H1 (cell line): Measurements from ENCODE around the gene SPSB3. TPM values are rescaled to one million over a fixed set of nuclear protein-coding genes. Genes with fewer than 3 reads are reported as not detected.

ENCODE experiments used
- CTCF ChIA-PET: fragments of 300-600 bp; sonication (Branson Sonifier 250); formaldehyde crosslinking; loops from one replicate; lab custom pipeline; 2021; ENCODE audit not compliant: partially characterized antibody; lab: Charles Lee
- POLR2A ChIA-PET: fragments of 300-600 bp; sonication (Branson Sonifier 250); formaldehyde crosslinking; loops from one replicate; lab custom pipeline; 2021; ENCODE audit warnings: inconsistent platforms; ENCODE audit not compliant: partially characterized antibody; lab: Charles Lee
- DNase-seq, 2 experiments: peaks; one replicate each; pipeline versions ENCODE4 v3.0.0 to v3.0.0-alpha.2; 2010 to 2022; ENCODE audit warnings: low spot score in 2 of 2, low read depth in 1 of 2, mixed read lengths in 1 of 2
- FAIRE-seq: peaks from 2 replicates; lab custom pipeline; 2011; peaks lifted over from hg19 to GRCh38; lab: Jason Lieb, UNC
- H2AFZ ChIP-seq: 2 replicates; pipeline ENCODE4 v1.8.1; 2012; ENCODE audit warnings: low read length, inconsistent platforms
- H2AK5ac ChIP-seq: 2 replicates; pipeline ENCODE4 v1.6.1; 2013; ENCODE audit warnings: low read depth, low read length
- H2BK120ac ChIP-seq: replicated peaks from 2 replicates; pipeline ENCODE3; 2013; ENCODE audit warnings: low read depth, low read length, inconsistent platforms
- H2BK12ac ChIP-seq: 2 replicates; pipeline ENCODE4 v1.6.1; 2013; ENCODE audit warnings: low read depth, low read length
- H2BK15ac ChIP-seq: 2 replicates; pipeline ENCODE4 v1.6.1; 2013; ENCODE audit warnings: low read length
- H2BK20ac ChIP-seq: 2 replicates; pipeline ENCODE4 v1.6.1; 2013; ENCODE audit warnings: low read length
- H2BK5ac ChIP-seq: 2 replicates; pipeline ENCODE4 v1.6.1; 2013; ENCODE audit warnings: low read depth, low read length
- H3K14ac ChIP-seq: 2 replicates; pipeline ENCODE4 v1.6.1; 2013; ENCODE audit warnings: inconsistent platforms; ENCODE audit not compliant: insufficient read length
- H3K18ac ChIP-seq: 2 replicates; pipeline ENCODE4 v1.6.1; 2013; ENCODE audit warnings: low read length; ENCODE audit errors: extremely low read depth
- H3K23ac ChIP-seq: 2 replicates; pipeline ENCODE4 v1.6.1; 2013; ENCODE audit warnings: inconsistent platforms; ENCODE audit not compliant: insufficient read length
- H3K23me2 ChIP-seq: 2 replicates; pipeline ENCODE4 v1.6.1; 2013; ENCODE audit warnings: low read depth, low read length
- H3K27ac ChIP-seq: 2 replicates; pipeline ENCODE4 v1.6.1; 2011; ENCODE audit warnings: low read depth, low read length, inconsistent platforms
- H3K27me3 ChIP-seq, 4 experiments: replicated peaks in 1 of 4; 1 replicate in 1 of 4; 2 replicates in 3 of 4; pipeline versions ENCODE4 v1.6.1 to v1.8.1; 2011 to 2013; ENCODE audit warnings: low read length in 3 of 4, mild to moderate bottlenecking in 3 of 4, inconsistent platforms in 2 of 4, mixed read lengths in 2 of 4, moderate library complexity in 1 of 4; ENCODE audit not compliant: control insufficient read depth in 3 of 4, insufficient read depth in 3 of 4; ENCODE audit errors: extremely low read depth in 1 of 4
- H3K36me3 ChIP-seq, 4 experiments: 2 replicates each; pipeline versions ENCODE4 v1.6.1 to v1.8.1; 2011 to 2013; ENCODE audit warnings: mild to moderate bottlenecking in 4 of 4, low read length in 3 of 4, moderate library complexity in 2 of 4, control low read depth in 1 of 4, inconsistent platforms in 1 of 4; ENCODE audit not compliant: insufficient read depth in 4 of 4, control insufficient read depth in 2 of 4
- H3K4ac ChIP-seq: replicated peaks from 2 replicates; pipeline ENCODE3; 2013; ENCODE audit warnings: low read length, low read depth, mixed read lengths, inconsistent platforms; ENCODE audit not compliant: insufficient read length
- H3K4me1 ChIP-seq, 4 experiments: replicated peaks in 1 of 4; 1 replicate in 1 of 4; 2 replicates in 3 of 4; pipeline versions ENCODE4 v1.6.1 to v1.8.1; 2011 to 2013; ENCODE audit warnings: low read length in 3 of 4, inconsistent platforms in 2 of 4, mixed read lengths in 1 of 4; ENCODE audit not compliant: insufficient read depth in 4 of 4, control insufficient read depth in 3 of 4
- H3K4me2 ChIP-seq, 2 experiments: 2 replicates each; pipeline versions ENCODE4 v1.6.1 to v1.8.1; 2011 to 2013; ENCODE audit warnings: low read depth in 2 of 2, low read length in 2 of 2, control low read depth in 1 of 2, inconsistent platforms in 1 of 2, mild to moderate bottlenecking in 1 of 2; ENCODE audit not compliant: insufficient read depth in 1 of 2
- H3K4me3 ChIP-seq, 4 experiments: fragments of 200-600, 300-600 bp in 1 of 4; sonication (generic), shearing (Covaris generic), sonication (Bioruptor Twin) in 1 of 4; 2 replicates each; pipeline versions ENCODE4 v1.5.1 to v1.8.1; 2011 to 2016; ENCODE audit warnings: low read length in 4 of 4, low read depth in 3 of 4, control low read depth in 2 of 4, inconsistent platforms in 2 of 4, mild to moderate bottlenecking in 2 of 4, mixed read lengths in 1 of 4, moderate library complexity in 1 of 4; ENCODE audit not compliant: insufficient read depth in 2 of 4; ENCODE audit errors: extremely low read depth in 1 of 4
- H3K56ac ChIP-seq: replicated peaks from 2 replicates; pipeline ENCODE3; 2013; ENCODE audit warnings: low read depth, mild to moderate bottlenecking, mixed read lengths, low read length, inconsistent platforms; ENCODE audit not compliant: insufficient read length
- H3K79me1 ChIP-seq: 2 replicates; pipeline ENCODE4 v1.6.1; 2013; ENCODE audit warnings: low read depth, low read length, control low read depth
- H3K79me2 ChIP-seq, 2 experiments: 2 replicates each; pipeline versions ENCODE4 v1.6.1 to v1.8.1; 2012 to 2013; ENCODE audit warnings: low read length in 2 of 2, mild to moderate bottlenecking in 2 of 2, inconsistent platforms in 1 of 2; ENCODE audit not compliant: insufficient read depth in 2 of 2, control insufficient read depth in 1 of 2
- H3K9ac ChIP-seq, 4 experiments: replicated peaks in 1 of 4; 1 replicate in 1 of 4; 2 replicates in 3 of 4; pipeline versions ENCODE4 v1.6.1 to v1.8.1; 2011 to 2013; ENCODE audit warnings: low read depth in 3 of 4, low read length in 3 of 4, control low read depth in 2 of 4, mild to moderate bottlenecking in 2 of 4, moderate library complexity in 2 of 4, inconsistent platforms in 1 of 4; ENCODE audit errors: extremely low read depth in 1 of 4
- H3K9me3 ChIP-seq, 2 experiments: 2 replicates each; pipeline versions ENCODE4 v1.6.1 to v1.8.1; 2012 to 2013; ENCODE audit warnings: mild to moderate bottlenecking in 2 of 2, moderate library complexity in 2 of 2, control low read depth in 1 of 2, inconsistent platforms in 1 of 2, low read depth in 1 of 2, low read length in 1 of 2, mixed read lengths in 1 of 2; ENCODE audit not compliant: insufficient read depth in 2 of 2
- H4K20me1 ChIP-seq, 2 experiments: replicated peaks in 1 of 2; 2 replicates each; pipeline versions ENCODE3 to v1.8.1; 2011 to 2013; ENCODE audit warnings: inconsistent platforms in 2 of 2, low read length in 2 of 2, mild to moderate bottlenecking in 1 of 2; ENCODE audit not compliant: insufficient read depth in 2 of 2, control insufficient read depth in 1 of 2
- H4K5ac ChIP-seq: 2 replicates; pipeline ENCODE4 v1.6.1; 2013; ENCODE audit warnings: low read length, low read depth, mixed read lengths, inconsistent platforms; ENCODE audit not compliant: insufficient read length
- H4K8ac ChIP-seq: 2 replicates; pipeline ENCODE4 v1.8.0; 2013; ENCODE audit warnings: mild to moderate bottlenecking, moderate library complexity, low read length, inconsistent platforms; ENCODE audit not compliant: insufficient read depth; ENCODE audit errors: extremely low read depth
- H4K91ac ChIP-seq: replicated peaks from 2 replicates; pipeline ENCODE3; 2013; ENCODE audit warnings: low read length, mixed read lengths, inconsistent platforms; ENCODE audit not compliant: insufficient read length
- CBX8 ChIP-seq: fragments of 300-800, 300-1000 bp; sonication (generic); IDR thresholded peaks from 2 replicates; pipeline ENCODE4 v1.7.1; 2016; ENCODE audit warnings: low read depth, low read length, borderline replicate concordance
- CHD2 ChIP-seq: IDR thresholded peaks from 2 replicates; pipeline ENCODE4 v1.6.1; 2012; ENCODE audit warnings: low read length, improper control_type of control experiment
- CREB1 ChIP-seq: IDR thresholded peaks from 2 replicates; pipeline ENCODE4 v1.6.1; 2012; ENCODE audit warnings: inconsistent platforms
- EP300 ChIP-seq, 2 experiments: IDR thresholded peaks; 1 replicate in 1 of 2; 2 replicates in 1 of 2; pipeline ENCODE4 v1.6.1; 2011 to 2012; ENCODE audit warnings: low read depth in 2 of 2, low read length in 2 of 2, mild to moderate bottlenecking in 2 of 2, borderline replicate concordance in 1 of 2, inconsistent platforms in 1 of 2, moderate library complexity in 1 of 2
- NRF1 ChIP-seq: IDR thresholded peaks from 2 replicates; pipeline ENCODE4 v1.6.1; 2011; ENCODE audit warnings: mild to moderate bottlenecking, low read depth, low read length, improper control_type of control experiment
- RNF2 ChIP-seq: fragments of 200-900, 300-1000 bp; sonication (generic); IDR thresholded peaks from 2 replicates; pipeline ENCODE4 v1.7.1; 2016; ENCODE audit warnings: borderline replicate concordance, low read depth, mild to moderate bottlenecking, antibody characterized with exemption, low read length; ENCODE audit not compliant: poor library complexity, severe bottlenecking; ENCODE audit errors: missing control alignments
- SIX5 ChIP-seq: IDR thresholded peaks from 2 replicates; pipeline ENCODE4 v1.6.1; 2011; ENCODE audit warnings: mild to moderate bottlenecking, low read depth, low read length
- SP2 ChIP-seq: IDR thresholded peaks from 2 replicates; pipeline ENCODE4 v1.6.1; 2012; ENCODE audit warnings: mild to moderate bottlenecking, low read length, inconsistent platforms
- USF2 ChIP-seq: IDR thresholded peaks from 2 replicates; pipeline ENCODE4 v1.6.1; 2011; ENCODE audit warnings: low read length, improper control_type of control experiment
- ZNF274 ChIP-seq: IDR thresholded peaks from 2 replicates; pipeline ENCODE4 v1.7.0; 2012; ENCODE audit warnings: low read length, borderline replicate concordance; ENCODE audit errors: extremely low read depth
- WGBS, 2 experiments: shearing (Covaris generic) in 1 of 2; methylation state at CpG; one replicate each; pipeline versions ENCODE4 v1.1.6 to v1.1.7; 2013 to 2015; ENCODE audit warnings: low lambda C conversion rate in 2 of 2, mixed read lengths in 2 of 2, inconsistent platforms in 1 of 2, low coverage in 1 of 2, missing lambda C conversion rate in 1 of 2; ENCODE audit not compliant: insufficient replicate concordance in 2 of 2, insufficient coverage in 1 of 2, insufficient read length in 1 of 2; ENCODE audit errors: extremely low coverage in 1 of 2, missing lambda C conversion rate in 1 of 2; 5-methylcytosine and 5-hydroxymethylcytosine counted together
- polyA plus RNA-seq, 7 experiments: library from polyadenylated mRNA; depleted of rRNA in 3 of 7; stranded (reverse) in 5 of 7; unstranded in 2 of 7; fragments of >200 nt in 5 of 7; fragments of 200-250 nt in 2 of 7; gene quantifications; 1 replicate in 5 of 7; 2 replicates in 1 of 7; 4 replicates in 1 of 7; pipeline versions ENCODE4 v1.2.1 to v1.2.3, GENCODE V29; 2011 to 2013; ENCODE audit warnings: missing spikeins in 2 of 7, mixed read lengths in 2 of 7
- total RNA-seq: library from RNA; stranded (reverse); fragmentation: NEBNext Ultra II Directional; extraction: Animal tissue kit (Norgen Biotek cat#: 25700); gene quantifications from 2 replicates; pipeline ENCODE4 v1.2.1, GENCODE V29; 2021

Gene SPSB3
- total and polyA plus RNA-seq, 2 of the 8 experiments (the other 6 are each of a cell fraction or from before 2014, with no cell fraction given): 22.5 to 37.8 TPM

DNA sequence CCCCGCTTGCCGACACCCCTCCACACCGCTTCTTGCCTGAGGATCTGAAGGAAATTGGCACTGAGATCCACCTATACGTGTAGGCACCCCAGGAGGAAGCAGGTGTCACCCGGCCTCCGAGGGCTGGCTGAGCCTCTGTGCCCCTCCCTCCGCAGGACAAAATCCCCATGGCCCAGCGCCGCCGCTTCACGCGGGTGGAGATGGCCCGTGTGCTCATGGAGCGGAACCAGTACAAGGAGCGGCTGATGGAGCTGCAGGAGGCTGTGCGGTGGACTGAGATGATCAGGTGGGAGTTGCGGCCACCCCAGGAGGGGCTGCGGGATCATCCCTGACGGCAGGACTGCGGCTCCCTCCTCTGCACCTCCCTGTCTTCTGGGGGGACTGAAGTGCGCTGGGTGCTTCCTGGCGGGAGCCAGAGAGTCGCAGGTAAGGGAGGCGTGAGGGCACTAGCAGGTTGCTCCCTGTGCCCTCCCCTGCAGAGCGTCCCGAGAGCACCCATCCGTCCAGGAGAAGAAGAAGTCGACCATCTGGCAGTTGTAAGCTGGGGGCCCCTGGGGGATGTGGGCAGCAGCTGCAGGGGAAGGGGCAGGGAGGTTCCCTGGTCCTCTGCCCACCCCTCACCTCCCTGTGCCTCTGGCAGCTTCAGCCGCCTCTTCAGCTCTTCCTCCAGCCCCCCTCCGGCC is 20.0 kb downstream of the SPSB3 start:
- Histone ChIP-seq H3K4me2 (no peak overlapping the region), H3K56ac (no peak overlapping the region), H3K27ac (no peak overlapping the region), H3K9me3 (no peaks in the 10 kb centered on the region; a peak in 1 of 4 replicates), H3K14ac (no peak overlapping the region), H3K9ac (no peak overlapping the region; a peak in 2 of 7 replicates), H2AFZ (no peak overlapping the region), H2BK120ac (no peak overlapping the region), H3K4me3 (no peak overlapping the region), H2AK5ac (no peak overlapping the region), H3K23ac (no peak overlapping the region), H4K5ac (no peak overlapping the region), H4K20me1 (peaks cover 1 to 10% of the 10 kb centered on the region in 2 experiments), H3K4me1 (peaks cover 0 to 13% (median 7%) of the 10 kb centered on the region in 4 experiments; a peak in 5 of 7 replicates), H2BK20ac (no peak overlapping the region), H3K4ac (no peak overlapping the region), H3K18ac (no peak overlapping the region), H3K23me2 (no peaks in the 10 kb centered on the region; the same call in 1 of the 2 replicates), H4K91ac (no peak overlapping the region), H4K8ac (no peak overlapping the region), H3K36me3 (peaks cover 2 to 23% (median 7%) of the 10 kb centered on the region in 4 experiments; a peak in 4 of 8 replicates), H2BK5ac (no peak overlapping the region), H3K79me2 (no peaks in the 10 kb centered on the region; a peak in 1 of 4 replicates), H3K79me1 (no peaks in the 10 kb centered on the region), H3K27me3 (no peaks in the 10 kb centered on the region; a peak in 1 of 7 replicates), H2BK15ac (no peak overlapping the region), H2BK12ac (no peak overlapping the region)
- FAIRE-seq (no peak), DNase-seq (no peak)
- ChIA-PET CTCF (interaction anchor here (0.7 to 3.3 kb wide), 5 partner anchors 12 to 57 kb away, joined by 3 to 21 read pairs (median 13); partner anchors contain the start of gene MAPK8IP3), POLR2A (interaction anchor here (0.9 to 13.5 kb wide), 6 partner anchors 8 to 203 kb away, joined by 3 to 246 read pairs (median 10); partner anchors contain the start of genes EME2, MRPS34, NUBP2 and RPS2)
- WGBS, 2 experiments: 93% methylated on average over 23 of the region's 30 CpGs; no CpG with 5 or more reads in 1 of the 2 experiments
- TF ChIP-seq ZNF274 (no peak), NRF1 (no peak), CREB1 (no peak), CHD2 (no peak), SIX5 (no peak), USF2 (no peak), RNF2 (no peak), CBX8 (no peak), EP300 (IDR thresholded peaks at IDR 0.05; ENCODE audit: borderline replicate concordance in 1 of 2, low read depth in 2 of 2, low read length in 2 of 2) (no peak), SP2 (no peak)
